Ovary (tissue), 3 donors: ENCODE data around the gene MICAL2.

Experiments
- EP300 ChIP-seq: sonication (generic); formaldehyde crosslinking; IDR thresholded peaks from one replicate; pipeline ENCODE4 v1.6.1; 2017; ENCODE audit warnings: antibody characterized with exemption
- POLR2A ChIP-seq: fragments of 450-650 bp; IDR thresholded peaks from one replicate; pipeline ENCODE4 v1.6.1; 2017; ENCODE audit warnings: antibody characterized with exemption, mild to moderate bottlenecking, moderate library complexity
- TF ChIP-seq, protein P1 (sequence below), 3 donors: fragments of 450-650 bp in 2 of 3; fragments of 200-600 bp in 1 of 3; IDR thresholded peaks; one replicate each; pipeline versions ENCODE4 v1.5.1 to v1.8.0; 2016 to 2022; ENCODE audit warnings: antibody characterized with exemption in 3 of 3, mild to moderate bottlenecking in 1 of 3
- donor health status: DM: no; HTN: no; CAD: no.

DNA sequence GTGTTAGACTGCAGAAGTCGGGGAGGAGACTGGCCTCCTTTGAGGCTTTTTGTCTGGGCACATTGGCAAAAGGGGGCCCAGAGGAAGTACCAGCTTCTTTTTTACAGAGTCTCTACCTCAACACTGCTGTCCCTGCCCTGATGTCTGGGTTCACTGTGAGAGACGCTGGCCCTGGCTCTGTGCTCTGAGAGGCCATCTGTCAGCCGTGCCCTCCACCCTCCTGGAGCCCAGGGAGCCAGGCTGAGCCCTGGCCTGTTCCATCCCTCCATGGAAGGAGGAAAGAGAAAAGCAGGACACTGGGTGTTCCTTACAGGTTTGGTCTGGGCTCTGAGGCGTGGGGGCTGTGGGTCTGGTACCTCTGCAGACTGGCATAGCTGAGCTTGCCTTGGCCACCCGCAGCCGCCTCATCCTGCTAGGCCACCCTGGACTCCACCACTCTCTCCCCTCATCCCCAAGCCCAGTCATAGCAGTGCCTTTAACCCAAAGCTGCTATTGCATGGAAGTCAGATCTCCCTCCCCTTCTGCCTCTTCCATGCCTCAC is 161.5 kb downstream of the MICAL2 start:
- TF ChIP-seq, protein P1, sequence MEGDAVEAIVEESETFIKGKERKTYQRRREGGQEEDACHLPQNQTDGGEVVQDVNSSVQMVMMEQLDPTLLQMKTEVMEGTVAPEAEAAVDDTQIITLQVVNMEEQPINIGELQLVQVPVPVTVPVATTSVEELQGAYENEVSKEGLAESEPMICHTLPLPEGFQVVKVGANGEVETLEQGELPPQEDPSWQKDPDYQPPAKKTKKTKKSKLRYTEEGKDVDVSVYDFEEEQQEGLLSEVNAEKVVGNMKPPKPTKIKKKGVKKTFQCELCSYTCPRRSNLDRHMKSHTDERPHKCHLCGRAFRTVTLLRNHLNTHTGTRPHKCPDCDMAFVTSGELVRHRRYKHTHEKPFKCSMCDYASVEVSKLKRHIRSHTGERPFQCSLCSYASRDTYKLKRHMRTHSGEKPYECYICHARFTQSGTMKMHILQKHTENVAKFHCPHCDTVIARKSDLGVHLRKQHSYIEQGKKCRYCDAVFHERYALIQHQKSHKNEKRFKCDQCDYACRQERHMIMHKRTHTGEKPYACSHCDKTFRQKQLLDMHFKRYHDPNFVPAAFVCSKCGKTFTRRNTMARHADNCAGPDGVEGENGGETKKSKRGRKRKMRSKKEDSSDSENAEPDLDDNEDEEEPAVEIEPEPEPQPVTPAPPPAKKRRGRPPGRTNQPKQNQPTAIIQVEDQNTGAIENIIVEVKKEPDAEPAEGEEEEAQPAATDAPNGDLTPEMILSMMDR (IDR thresholded peaks at IDR 0.05) = no peak
- TF ChIP-seq EP300 = no peak
- TF ChIP-seq POLR2A = no peak
